SJCRH30 (cell line): Measurements from ENCODE around the gene CFAP157. TPM values are rescaled to one million over a fixed set of nuclear protein-coding genes. Genes with fewer than 3 reads are reported as not detected.

Experiments used
- DNase-seq, 2 experiments: peaks; one replicate each; pipeline ENCODE4 v3.0.0-alpha.2; 2015 to 2020
- H3K27ac ChIP-seq: fragments of 250-450 bp; sonication (Bioruptor Pico); 2 replicates; pipeline ENCODE4 v1.5.1; 2020; ENCODE audit warnings: mild to moderate bottlenecking, moderate library complexity
- H3K27me3 ChIP-seq: fragments of 250-450 bp; sonication (Bioruptor Pico); 2 replicates; pipeline ENCODE4 v1.5.1; 2020; ENCODE audit warnings: mild to moderate bottlenecking, moderate library complexity
- H3K36me3 ChIP-seq: fragments of 250-450 bp; sonication (Bioruptor Pico); 2 replicates; pipeline ENCODE4 v1.5.1; 2020; ENCODE audit warnings: mild to moderate bottlenecking, moderate library complexity
- H3K4me1 ChIP-seq: fragments of 250-450 bp; sonication (Bioruptor Pico); 2 replicates; pipeline ENCODE4 v1.5.1; 2020; ENCODE audit warnings: mild to moderate bottlenecking, moderate library complexity
- H3K4me3 ChIP-seq: fragments of 250-450 bp; sonication (Bioruptor Pico); 2 replicates; pipeline ENCODE4 v1.5.1; 2020; ENCODE audit warnings: mild to moderate bottlenecking, moderate library complexity
- H3K9me3 ChIP-seq: fragments of 250-450 bp; sonication (Bioruptor Pico); replicated peaks from 2 replicates; pipeline ENCODE4 v1.5.1; 2020; ENCODE audit warnings: mild to moderate bottlenecking, moderate library complexity
- total RNA-seq: library from RNA; depleted of rRNA; stranded (reverse); fragments of >200 nt; shearing (Covaris generic); gene quantifications from 2 replicates; pipeline ENCODE4 v1.2.3, GENCODE V29; 2014

Gene CFAP157
- total RNA-seq, 1 experiment from 2014 or later = not detected

- no peak for DNase-seq
- Histone ChIP-seq H3K4me1 (peaks cover 9% of the 10 kb centered on the region; the same call in 1 of the 2 replicates), H3K4me3 (no peak overlapping the region), H3K27me3 (no peaks in the 10 kb centered on the region), H3K9me3 (no peaks in the 10 kb centered on the region), H3K36me3 (no peaks in the 10 kb centered on the region), H3K27ac (no peak overlapping the region)
Observed at GRCh38 chr9:127682351-127683136, 24.2 kb upstream of the CFAP157 start.

GRCh38 chr9:127683723-127684122, 23.1 kb upstream of the CFAP157 start:
- no peak overlapping the region for H3K27ac ChIP-seq
- no peaks in the 10 kb centered on the region for H3K36me3 ChIP-seq
- DNase-seq = no peak

GRCh38 chr9:127684576-127684975, 22.2 kb upstream of the CFAP157 start:
- H3K27ac ChIP-seq = no peak overlapping the region
- H3K9me3 ChIP-seq = no peaks in the 10 kb centered on the region
- H3K4me1 ChIP-seq = peaks cover 9% of the 10 kb centered on the region; the same call in 1 of the 2 replicates
- no peak overlapping the region for H3K4me3 ChIP-seq
- DNase-seq = peak in 1 of 2 experiments; percentile 43
- no peaks in the 10 kb centered on the region for H3K27me3 ChIP-seq
- H3K36me3 ChIP-seq = no peaks in the 10 kb centered on the region

More at GRCh38 chr9:127683723-127684122, 23.1 kb upstream of the CFAP157 start:
- Histone ChIP-seq H3K4me3 (no peak overlapping the region), H3K27me3 (no peaks in the 10 kb centered on the region), H3K9me3 (no peaks in the 10 kb centered on the region), H3K4me1 (peaks cover 9% of the 10 kb centered on the region; the same call in 1 of the 2 replicates)

GRCh38 chr9:127686461-127687393, 20.1 kb upstream of the CFAP157 start:
- H3K27me3 ChIP-seq = no peaks in the 10 kb centered on the region
- no peak overlapping the region for H3K27ac ChIP-seq
- no peaks in the 10 kb centered on the region for H3K36me3 ChIP-seq
- H3K9me3 ChIP-seq = no peaks in the 10 kb centered on the region
- no peak overlapping the region for H3K4me3 ChIP-seq
- DNase-seq = no peak
- peaks cover 9% of the 10 kb centered on the region; the same call in 1 of the 2 replicates for H3K4me1 ChIP-seq

GRCh38 chr9:127689329-127690000, 17.3 kb upstream of the CFAP157 start:
- no peak overlapping the region for H3K27ac ChIP-seq
- no peak for DNase-seq
- no peaks in the 10 kb centered on the region for H3K36me3 ChIP-seq
- peaks cover 5% of the 10 kb centered on the region; the same call in 1 of the 2 replicates for H3K4me1 ChIP-seq
- H3K9me3 ChIP-seq = no peaks in the 10 kb centered on the region
- no peaks in the 10 kb centered on the region for H3K27me3 ChIP-seq
- H3K4me3 ChIP-seq = no peak overlapping the region

- no peak overlapping the region for H3K27ac ChIP-seq
- DNase-seq = no peak
- no peaks in the 10 kb centered on the region; the same call in 1 of the 2 replicates for H3K27me3 ChIP-seq
- no peak overlapping the region for H3K4me3 ChIP-seq
- no peaks in the 10 kb centered on the region for H3K9me3 ChIP-seq
- no peaks in the 10 kb centered on the region for H3K36me3 ChIP-seq
- peaks cover 4% of the 10 kb centered on the region; the same call in 1 of the 2 replicates for H3K4me1 ChIP-seq
Observed at GRCh38 chr9:127690735-127691134, 16.1 kb upstream of the CFAP157 start.

- no peak for DNase-seq
- H3K27me3 ChIP-seq = no peaks in the 10 kb centered on the region; the same call in 1 of the 2 replicates
- no peak overlapping the region for H3K4me3 ChIP-seq
- peaks cover 4% of the 10 kb centered on the region; the same call in 1 of the 2 replicates for H3K4me1 ChIP-seq
- no peaks in the 10 kb centered on the region for H3K9me3 ChIP-seq
- H3K36me3 ChIP-seq = no peaks in the 10 kb centered on the region
- H3K27ac ChIP-seq = no peak overlapping the region
Observed at GRCh38 chr9:127692071-127692470, 14.7 kb upstream of the CFAP157 start.

- H3K36me3 ChIP-seq = no peaks in the 10 kb centered on the region
- H3K4me3 ChIP-seq = no peak overlapping the region
- H3K9me3 ChIP-seq = no peaks in the 10 kb centered on the region
- DNase-seq = no peak
- no peaks in the 10 kb centered on the region; the same call in 1 of the 2 replicates for H3K27me3 ChIP-seq
- peaks cover 8% of the 10 kb centered on the region for H3K4me1 ChIP-seq
- no peak overlapping the region for H3K27ac ChIP-seq
Observed at GRCh38 chr9:127693143-127693542, 13.6 kb upstream of the CFAP157 start.

GRCh38 chr9:127693697-127694096, 13.1 kb upstream of the CFAP157 start:
- no peak overlapping the region for H3K27ac ChIP-seq
- H3K4me3 ChIP-seq = no peak overlapping the region
- H3K36me3 ChIP-seq = no peaks in the 10 kb centered on the region
- no peak for DNase-seq
- peaks cover 8% of the 10 kb centered on the region for H3K4me1 ChIP-seq
- H3K9me3 ChIP-seq = no peaks in the 10 kb centered on the region
- no peaks in the 10 kb centered on the region; the same call in 1 of the 2 replicates for H3K27me3 ChIP-seq

GRCh38 chr9:127694890-127695720, 11.7 kb upstream of the CFAP157 start:
- Histone ChIP-seq H3K9me3 (no peaks in the 10 kb centered on the region), H3K27ac (no peak overlapping the region), H3K36me3 (no peaks in the 10 kb centered on the region), H3K4me3 (no peak overlapping the region), H3K4me1 (peaks cover 12% of the 10 kb centered on the region), H3K27me3 (no peaks in the 10 kb centered on the region; the same call in 1 of the 2 replicates)
- DNase-seq = no peak

GRCh38 chr9:127697575-127697974, 9.2 kb upstream of the CFAP157 start:
- H3K27ac ChIP-seq = no peak overlapping the region
- H3K4me3 ChIP-seq = no peak overlapping the region
- no peaks in the 10 kb centered on the region for H3K9me3 ChIP-seq
- H3K27me3 ChIP-seq = no peaks in the 10 kb centered on the region; the same call in 1 of the 2 replicates
- H3K36me3 ChIP-seq = no peaks in the 10 kb centered on the region
- DNase-seq = peak in 1 of 2 experiments; percentile 47
- peaks cover 26% of the 10 kb centered on the region for H3K4me1 ChIP-seq

GRCh38 chr9:127698386-127698785, 8.4 kb upstream of the CFAP157 start:
- Histone ChIP-seq H3K4me1 (peaks cover 26% of the 10 kb centered on the region), H3K36me3 (no peaks in the 10 kb centered on the region), H3K27ac (no peak overlapping the region), H3K9me3 (no peaks in the 10 kb centered on the region), H3K4me3 (no peak overlapping the region), H3K27me3 (no peaks in the 10 kb centered on the region; the same call in 1 of the 2 replicates)
- no peak for DNase-seq

GRCh38 chr9:127698985-127699670, 7.7 kb upstream of the CFAP157 start:
- H3K9me3 ChIP-seq = no peaks in the 10 kb centered on the region
- DNase-seq = peak in 1 of 2 experiments; percentile 40
- H3K27ac ChIP-seq = no peak overlapping the region
- H3K4me3 ChIP-seq = no peak overlapping the region
- no peaks in the 10 kb centered on the region; the same call in 1 of the 2 replicates for H3K27me3 ChIP-seq
- no peaks in the 10 kb centered on the region for H3K36me3 ChIP-seq
- peaks cover 26% of the 10 kb centered on the region for H3K4me1 ChIP-seq
